ENCODE data around the gene SIGLEC10.
"Not testable (repeated sequence)": the region's sequence is repeated elsewhere in the genome, so short reads cannot be mapped to it uniquely, and the experiment has no call there.

DNA sequence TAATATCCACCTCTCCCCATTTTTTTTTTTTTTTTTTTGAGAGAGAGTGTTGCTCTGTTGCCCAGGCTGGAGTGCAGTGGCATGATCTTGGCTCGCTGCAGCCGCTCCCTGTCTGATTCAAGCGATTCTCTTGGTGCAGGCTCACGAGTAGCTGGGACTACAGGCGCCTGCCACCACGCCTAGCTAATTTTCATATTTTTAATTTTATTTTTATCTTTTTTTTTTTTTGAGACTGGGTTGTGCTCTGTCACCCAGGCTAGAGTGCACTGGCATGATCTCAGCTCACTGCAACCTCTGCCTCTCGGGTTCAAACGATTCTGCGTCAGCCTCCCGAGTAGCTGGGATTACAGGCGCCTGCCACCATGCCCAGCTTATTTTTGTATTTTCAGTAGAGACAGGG is 3.1 kb upstream of the SIGLEC10 start:
- TF ChIP-seq, protein P1, sequence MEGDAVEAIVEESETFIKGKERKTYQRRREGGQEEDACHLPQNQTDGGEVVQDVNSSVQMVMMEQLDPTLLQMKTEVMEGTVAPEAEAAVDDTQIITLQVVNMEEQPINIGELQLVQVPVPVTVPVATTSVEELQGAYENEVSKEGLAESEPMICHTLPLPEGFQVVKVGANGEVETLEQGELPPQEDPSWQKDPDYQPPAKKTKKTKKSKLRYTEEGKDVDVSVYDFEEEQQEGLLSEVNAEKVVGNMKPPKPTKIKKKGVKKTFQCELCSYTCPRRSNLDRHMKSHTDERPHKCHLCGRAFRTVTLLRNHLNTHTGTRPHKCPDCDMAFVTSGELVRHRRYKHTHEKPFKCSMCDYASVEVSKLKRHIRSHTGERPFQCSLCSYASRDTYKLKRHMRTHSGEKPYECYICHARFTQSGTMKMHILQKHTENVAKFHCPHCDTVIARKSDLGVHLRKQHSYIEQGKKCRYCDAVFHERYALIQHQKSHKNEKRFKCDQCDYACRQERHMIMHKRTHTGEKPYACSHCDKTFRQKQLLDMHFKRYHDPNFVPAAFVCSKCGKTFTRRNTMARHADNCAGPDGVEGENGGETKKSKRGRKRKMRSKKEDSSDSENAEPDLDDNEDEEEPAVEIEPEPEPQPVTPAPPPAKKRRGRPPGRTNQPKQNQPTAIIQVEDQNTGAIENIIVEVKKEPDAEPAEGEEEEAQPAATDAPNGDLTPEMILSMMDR (IDR thresholded peaks at IDR 0.05), result not testable (repeated sequence)
- not testable (repeated sequence) for TF ChIP-seq POLR2A (IDR thresholded peaks at IDR 0.05)

Measured in sigmoid colon (tissue), 3 donors.